NT2/D1 (cell line): Measurements from ENCODE around the gene PARVG.
"Not testable (repeated sequence)": the region's sequence is repeated elsewhere in the genome, so short reads cannot be mapped to it uniquely, and the experiment has no call there.

Experiments
- SUZ12 ChIP-seq: IDR thresholded peaks from 2 replicates; pipeline ENCODE4 v1.6.1; 2011; ENCODE audit not compliant: insufficient read length, insufficient read depth; ENCODE audit errors: extremely low read depth
- YY1 ChIP-seq: IDR thresholded peaks from 2 replicates; pipeline ENCODE4 v1.6.1; 2011; ENCODE audit not compliant: insufficient read length, insufficient read depth
- ZNF274 ChIP-seq: IDR thresholded peaks from 2 replicates; pipeline ENCODE4 v1.6.1; 2011; ENCODE audit warnings: mild to moderate bottlenecking, low read depth, low read length

GRCh38 chr22:44234372-44234771 is 53.6 kb downstream of the PARVG start:
- TF ChIP-seq YY1, SUZ12, ZNF274: not testable (repeated sequence)
